K562 (cell line): ENCODE data around the gene CEP250. TPM values are rescaled to one million over a fixed set of nuclear protein-coding genes. Genes with fewer than 3 reads are reported as not detected.

Source experiments
- ATF7 ChIP-seq: fragments of 450-650 bp; IDR thresholded peaks from 2 replicates; pipeline ENCODE4 v1.7.1; 2014; ENCODE audit warnings: mild to moderate bottlenecking, moderate library complexity
- CHCHD3 ChIP-seq: fragments of 250-450 bp; sonication (Bioruptor Pico); IDR thresholded peaks from 2 replicates; pipeline ENCODE4 v2.1.2; 2022; ENCODE audit warnings: mild to moderate bottlenecking
- CHD4 ChIP-seq: fragments of 200-600 bp; sonication (generic); IDR thresholded peaks from 3 replicates; pipeline ENCODE4 v1.6.1; 2012; ENCODE audit warnings: low read depth, mild to moderate bottlenecking, mixed read lengths, low read length, inconsistent platforms; ENCODE audit not compliant: insufficient read depth, insufficient replicate concordance, poor library complexity, severe bottlenecking
- EP400 ChIP-seq: fragments of 450-650 bp; IDR thresholded peaks from 2 replicates; pipeline ENCODE4 v1.6.1; 2017; ENCODE audit warnings: antibody characterized with exemption, mild to moderate bottlenecking, moderate library complexity
- LARP7 ChIP-seq: fragments of 450-650 bp; IDR thresholded peaks from 2 replicates; pipeline ENCODE4 v1.6.1; 2016
- MAX ChIP-seq: sonication (generic); formaldehyde crosslinking; IDR thresholded peaks from 2 replicates; pipeline ENCODE4 v1.9.0; 2022; ENCODE audit warnings: mild to moderate bottlenecking, missing genetic modification reagents
- MBD2 ChIP-seq: sonication (generic); IDR thresholded peaks from 2 replicates; pipeline ENCODE4 v1.6.1; 2016; ENCODE audit warnings: low read depth, borderline replicate concordance
- RCOR1 ChIP-seq, 2 experiments: IDR thresholded peaks; 2 replicates each; pipeline ENCODE4 v1.6.1; 2012; ENCODE audit warnings: low read depth in 2 of 2, low read length in 2 of 2, borderline replicate concordance in 1 of 2, improper control_type of control experiment in 1 of 2
- SMAD1 ChIP-seq: fragments of 150-350 bp; IDR thresholded peaks from 2 replicates; pipeline ENCODE4 v1.6.1; 2014; ENCODE audit warnings: low read length, low read depth; ENCODE audit not compliant: partially characterized antibody
- SMAD4 ChIP-seq: fragments of 250-450 bp; sonication (Bioruptor Pico); conservative IDR thresholded peaks from 2 replicates; pipeline ENCODE4 v1.8.0; 2021; ENCODE audit warnings: inconsistent platforms, mild to moderate bottlenecking, moderate library complexity
- SRF ChIP-seq, 2 experiments: fragments of 250-450, 450-650 bp in 1 of 2; sonication (Bioruptor Pico) in 1 of 2; sonication (generic) in 1 of 2; formaldehyde crosslinking; IDR thresholded peaks; 2 replicates each; pipeline versions ENCODE4 v1.5.0 to v1.5.1; 2020 to 2022; ENCODE audit warnings: mild to moderate bottlenecking in 1 of 2, missing genetic modification reagents in 1 of 2
- SUPT5H ChIP-seq: fragments of 450-650 bp; IDR thresholded peaks from 2 replicates; pipeline ENCODE4 v1.6.1; 2016
- polyA plus RNA-seq, 8 experiments: library from polyadenylated mRNA; depleted of rRNA in 4 of 8; stranded (reverse) in 5 of 8; unstranded in 3 of 8; fragments of >200 nt; fragmentation: Nextera tagmentation in 2 of 8; fragmentation: Illumina TruSeq in 1 of 8; extraction: Ambion mirVana in 2 of 8; extraction: Trizol in 1 of 8; gene quantifications; 2 replicates each; pipeline versions ENCODE4 v1.2.1 to v1.2.3, GENCODE V29; 2011 to 2014; ENCODE audit warnings: inconsistent platforms in 1 of 8, missing spikeins in 1 of 8
- total RNA-seq, 7 experiments: library from RNA; depleted of rRNA in 6 of 7; stranded (reverse); fragments of >200 nt in 6 of 7; fragmentation: Illumina TruSeq in 2 of 7; extraction: Trizol in 2 of 7; gene quantifications; 2 replicates each; pipeline versions ENCODE4 v1.2.1 to v1.2.3, GENCODE V29; 2011 to 2021; ENCODE audit warnings: low replicate concordance in 1 of 7
- TF ChIP-seq, protein P1 (sequence below): sonication (generic); formaldehyde crosslinking; IDR thresholded peaks from 2 replicates; pipeline ENCODE4 v1.8.0; 2022; ENCODE audit warnings: mild to moderate bottlenecking, missing genetic modification reagents
- TF ChIP-seq, protein P2 (sequence below): fragments of 250-450 bp; sonication (Bioruptor Pico); IDR thresholded peaks from 2 replicates; pipeline ENCODE4 v1.4.0; 2020
- TF ChIP-seq, protein P3 (sequence below): sonication (generic); formaldehyde crosslinking; IDR thresholded peaks from 2 replicates; pipeline ENCODE4 v1.8.0; 2022; ENCODE audit warnings: missing genetic modification reagents, mild to moderate bottlenecking, borderline replicate concordance

The CEP250 gene
- total and polyA plus RNA-seq, 9 of the 15 experiments (the other 6 are each of a cell fraction or from before 2014, with no cell fraction given) = 2.5 to 41.9 (median 20.5) TPM

DNA sequence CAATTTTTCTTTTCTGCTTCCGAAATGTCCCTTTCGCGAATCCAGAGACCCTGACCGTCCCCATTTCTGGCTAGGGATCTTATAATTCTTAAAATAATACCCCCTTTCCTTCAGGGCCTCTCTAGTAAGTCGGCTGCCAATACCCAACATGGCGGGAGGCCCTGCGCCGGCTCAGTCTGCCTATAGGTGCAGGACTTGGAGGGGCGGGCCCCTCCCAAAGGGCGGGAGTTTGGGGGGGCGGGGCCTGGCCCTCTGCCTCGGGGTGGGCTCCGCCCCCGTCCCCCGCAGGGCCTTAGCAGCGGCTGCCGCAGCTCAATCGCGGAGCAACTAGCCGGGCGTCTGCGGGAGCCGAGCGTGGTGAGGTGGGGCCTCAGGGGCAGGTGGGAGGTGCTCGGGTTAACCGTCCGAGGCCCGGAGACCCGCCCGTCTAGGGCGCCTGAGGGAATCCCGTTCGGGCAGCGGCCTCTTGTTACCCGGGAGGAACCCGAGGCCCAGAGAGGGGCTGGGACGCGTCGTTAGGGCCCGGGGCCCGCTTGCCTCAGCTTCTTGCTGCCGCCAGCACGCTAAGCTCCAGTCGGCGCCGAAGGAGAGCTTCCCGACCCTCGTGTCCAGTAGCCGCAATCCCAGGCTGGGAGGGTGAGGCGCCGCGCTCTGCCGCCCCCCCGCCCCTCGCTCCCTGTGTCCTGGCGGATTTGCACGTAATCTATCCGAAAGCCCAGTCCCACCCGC is at the start of gene CEP250 (continued):
- TF ChIP-seq, protein P1, sequence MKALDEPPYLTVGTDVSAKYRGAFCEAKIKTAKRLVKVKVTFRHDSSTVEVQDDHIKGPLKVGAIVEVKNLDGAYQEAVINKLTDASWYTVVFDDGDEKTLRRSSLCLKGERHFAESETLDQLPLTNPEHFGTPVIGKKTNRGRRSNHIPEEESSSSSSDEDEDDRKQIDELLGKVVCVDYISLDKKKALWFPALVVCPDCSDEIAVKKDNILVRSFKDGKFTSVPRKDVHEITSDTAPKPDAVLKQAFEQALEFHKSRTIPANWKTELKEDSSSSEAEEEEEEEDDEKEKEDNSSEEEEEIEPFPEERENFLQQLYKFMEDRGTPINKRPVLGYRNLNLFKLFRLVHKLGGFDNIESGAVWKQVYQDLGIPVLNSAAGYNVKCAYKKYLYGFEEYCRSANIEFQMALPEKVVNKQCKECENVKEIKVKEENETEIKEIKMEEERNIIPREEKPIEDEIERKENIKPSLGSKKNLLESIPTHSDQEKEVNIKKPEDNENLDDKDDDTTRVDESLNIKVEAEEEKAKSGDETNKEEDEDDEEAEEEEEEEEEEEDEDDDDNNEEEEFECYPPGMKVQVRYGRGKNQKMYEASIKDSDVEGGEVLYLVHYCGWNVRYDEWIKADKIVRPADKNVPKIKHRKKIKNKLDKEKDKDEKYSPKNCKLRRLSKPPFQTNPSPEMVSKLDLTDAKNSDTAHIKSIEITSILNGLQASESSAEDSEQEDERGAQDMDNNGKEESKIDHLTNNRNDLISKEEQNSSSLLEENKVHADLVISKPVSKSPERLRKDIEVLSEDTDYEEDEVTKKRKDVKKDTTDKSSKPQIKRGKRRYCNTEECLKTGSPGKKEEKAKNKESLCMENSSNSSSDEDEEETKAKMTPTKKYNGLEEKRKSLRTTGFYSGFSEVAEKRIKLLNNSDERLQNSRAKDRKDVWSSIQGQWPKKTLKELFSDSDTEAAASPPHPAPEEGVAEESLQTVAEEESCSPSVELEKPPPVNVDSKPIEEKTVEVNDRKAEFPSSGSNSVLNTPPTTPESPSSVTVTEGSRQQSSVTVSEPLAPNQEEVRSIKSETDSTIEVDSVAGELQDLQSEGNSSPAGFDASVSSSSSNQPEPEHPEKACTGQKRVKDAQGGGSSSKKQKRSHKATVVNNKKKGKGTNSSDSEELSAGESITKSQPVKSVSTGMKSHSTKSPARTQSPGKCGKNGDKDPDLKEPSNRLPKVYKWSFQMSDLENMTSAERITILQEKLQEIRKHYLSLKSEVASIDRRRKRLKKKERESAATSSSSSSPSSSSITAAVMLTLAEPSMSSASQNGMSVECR (CRISPR knock-in tag) = 0 out of 2 replicates have a peak, but pooled peaks have one; percentile 37
- peak; percentile 68 for TF ChIP-seq EP400
- TF ChIP-seq LARP7 = no peak
- TF ChIP-seq SRF (CRISPR knock-in tag; IDR thresholded peaks at IDR 0.05) = peak in 1 of 2 experiments; percentile 83; a peak in 1 of 4 replicates
- TF ChIP-seq ATF7 = no peak; the same call in 1 of the 2 replicates
- peak; percentile 62 for TF ChIP-seq SUPT5H
- TF ChIP-seq, protein P2, sequence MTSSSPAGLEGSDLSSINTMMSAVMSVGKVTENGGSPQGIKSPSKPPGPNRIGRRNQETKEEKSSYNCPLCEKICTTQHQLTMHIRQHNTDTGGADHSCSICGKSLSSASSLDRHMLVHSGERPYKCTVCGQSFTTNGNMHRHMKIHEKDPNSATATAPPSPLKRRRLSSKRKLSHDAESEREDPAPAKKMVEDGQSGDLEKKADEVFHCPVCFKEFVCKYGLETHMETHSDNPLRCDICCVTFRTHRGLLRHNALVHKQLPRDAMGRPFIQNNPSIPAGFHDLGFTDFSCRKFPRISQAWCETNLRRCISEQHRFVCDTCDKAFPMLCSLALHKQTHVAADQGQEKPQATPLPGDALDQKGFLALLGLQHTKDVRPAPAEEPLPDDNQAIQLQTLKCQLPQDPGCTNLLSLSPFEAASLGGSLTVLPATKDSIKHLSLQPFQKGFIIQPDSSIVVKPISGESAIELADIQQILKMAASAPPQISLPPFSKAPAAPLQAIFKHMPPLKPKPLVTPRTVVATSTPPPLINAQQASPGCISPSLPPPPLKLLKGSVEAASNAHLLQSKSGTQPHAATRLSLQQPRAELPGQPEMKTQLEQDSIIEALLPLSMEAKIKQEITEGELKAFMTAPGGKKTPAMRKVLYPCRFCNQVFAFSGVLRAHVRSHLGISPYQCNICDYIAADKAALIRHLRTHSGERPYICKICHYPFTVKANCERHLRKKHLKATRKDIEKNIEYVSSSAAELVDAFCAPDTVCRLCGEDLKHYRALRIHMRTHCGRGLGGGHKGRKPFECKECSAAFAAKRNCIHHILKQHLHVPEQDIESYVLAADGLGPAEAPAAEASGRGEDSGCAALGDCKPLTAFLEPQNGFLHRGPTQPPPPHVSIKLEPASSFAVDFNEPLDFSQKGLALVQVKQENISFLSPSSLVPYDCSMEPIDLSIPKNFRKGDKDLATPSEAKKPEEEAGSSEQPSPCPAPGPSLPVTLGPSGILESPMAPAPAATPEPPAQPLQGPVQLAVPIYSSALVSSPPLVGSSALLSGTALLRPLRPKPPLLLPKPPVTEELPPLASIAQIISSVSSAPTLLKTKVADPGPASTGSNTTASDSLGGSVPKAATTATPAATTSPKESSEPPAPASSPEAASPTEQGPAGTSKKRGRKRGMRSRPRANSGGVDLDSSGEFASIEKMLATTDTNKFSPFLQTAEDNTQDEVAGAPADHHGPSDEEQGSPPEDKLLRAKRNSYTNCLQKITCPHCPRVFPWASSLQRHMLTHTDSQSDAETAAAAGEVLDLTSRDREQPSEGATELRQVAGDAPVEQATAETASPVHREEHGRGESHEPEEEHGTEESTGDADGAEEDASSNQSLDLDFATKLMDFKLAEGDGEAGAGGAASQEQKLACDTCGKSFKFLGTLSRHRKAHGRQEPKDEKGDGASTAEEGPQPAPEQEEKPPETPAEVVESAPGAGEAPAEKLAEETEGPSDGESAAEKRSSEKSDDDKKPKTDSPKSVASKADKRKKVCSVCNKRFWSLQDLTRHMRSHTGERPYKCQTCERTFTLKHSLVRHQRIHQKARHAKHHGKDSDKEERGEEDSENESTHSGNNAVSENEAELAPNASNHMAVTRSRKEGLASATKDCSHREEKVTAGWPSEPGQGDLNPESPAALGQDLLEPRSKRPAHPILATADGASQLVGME = no peak
- peak in 1 of 2 experiments; percentile 53; a peak in 1 of 4 replicates for TF ChIP-seq RCOR1 (IDR thresholded peaks at IDR 0.05; ENCODE audit: borderline replicate concordance in 1 of 2, low read depth in 2 of 2, low read length in 2 of 2)
- peak; percentile 49; the same call in 1 of the 2 replicates for TF ChIP-seq SMAD4 (CRISPR knock-in tag)
- peak; percentile 83 for TF ChIP-seq MAX
- TF ChIP-seq SMAD1 = no peak
- no peak for TF ChIP-seq CHCHD3 (CRISPR knock-in tag)
- TF ChIP-seq MBD2 = peak; percentile 19; the same call in 1 of the 2 replicates
- TF ChIP-seq CHD4 = no peak
- TF ChIP-seq, protein P3, sequence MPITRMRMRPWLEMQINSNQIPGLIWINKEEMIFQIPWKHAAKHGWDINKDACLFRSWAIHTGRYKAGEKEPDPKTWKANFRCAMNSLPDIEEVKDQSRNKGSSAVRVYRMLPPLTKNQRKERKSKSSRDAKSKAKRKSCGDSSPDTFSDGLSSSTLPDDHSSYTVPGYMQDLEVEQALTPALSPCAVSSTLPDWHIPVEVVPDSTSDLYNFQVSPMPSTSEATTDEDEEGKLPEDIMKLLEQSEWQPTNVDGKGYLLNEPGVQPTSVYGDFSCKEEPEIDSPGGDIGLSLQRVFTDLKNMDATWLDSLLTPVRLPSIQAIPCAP (CRISPR knock-in tag) = no peak
